NCI-H1105 (cell line): ENCODE results near the gene FAM184B.

Experiments used
- DNase-seq: peaks from one replicate; lab custom pipeline; 2025; lab: John Stamatoyannopoulos, UW

Gene FAM184B

DNA sequence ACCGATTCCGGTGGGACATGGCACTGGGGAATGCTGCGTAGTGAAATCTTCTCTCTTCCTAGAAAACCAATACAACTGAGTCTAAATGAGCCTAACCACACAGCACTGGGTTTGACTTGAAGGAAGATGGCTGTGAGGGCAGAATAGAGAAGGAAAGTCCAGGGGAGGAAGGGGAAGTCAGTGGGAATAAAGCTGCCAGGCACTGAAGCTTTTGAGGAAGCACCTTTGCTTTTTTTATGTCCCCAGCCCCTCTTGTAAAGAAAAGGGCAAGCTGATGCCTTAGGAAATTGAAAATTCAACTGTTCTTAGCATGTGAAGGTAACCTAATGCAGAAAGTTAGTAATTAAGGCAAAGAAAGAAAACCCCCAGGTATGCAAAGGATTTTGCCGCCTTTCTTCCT is 146.4 kb downstream of the FAM184B start:
- no peak for DNase-seq

DNA sequence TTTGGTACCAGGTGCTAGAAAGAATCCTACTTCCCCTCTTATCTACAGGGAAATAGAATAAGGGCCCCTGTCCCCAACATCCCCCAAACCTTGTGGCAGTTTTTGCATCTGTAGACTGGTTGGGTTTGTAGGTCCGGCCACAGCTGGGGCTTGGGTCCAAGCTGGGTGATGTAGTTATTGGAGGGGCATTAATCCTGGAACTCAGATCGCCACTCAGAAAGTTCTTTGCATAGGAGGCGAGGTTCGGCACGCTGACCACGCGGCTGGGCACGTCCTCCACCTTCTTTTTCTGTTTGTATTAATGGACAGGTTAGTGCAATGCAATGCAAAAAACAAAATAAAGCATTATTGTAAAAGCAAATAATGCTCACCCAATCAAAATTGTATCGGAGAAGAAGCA is 147.8 kb downstream of the FAM184B start:
- no peak for DNase-seq

DNA sequence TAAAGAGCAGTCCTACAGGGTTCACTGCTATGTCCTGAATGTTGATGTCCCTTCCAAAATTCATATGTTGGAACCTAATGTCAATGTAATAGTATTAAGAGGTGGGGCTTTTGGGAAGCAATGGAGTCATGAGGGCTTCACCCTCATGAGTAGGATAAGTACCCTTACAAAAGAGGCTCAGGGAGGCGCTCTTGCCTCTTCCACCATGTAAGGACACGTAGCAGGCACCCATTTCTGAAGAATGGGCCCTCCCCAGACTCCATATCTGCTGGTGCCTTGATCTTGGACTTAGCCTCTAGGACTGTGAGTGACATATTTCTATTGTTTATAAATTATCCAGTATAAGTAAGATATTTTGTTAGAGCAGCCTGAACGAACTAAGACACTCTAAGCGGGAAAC is 151.2 kb downstream of the FAM184B start:
- DNase-seq: no peak

DNA sequence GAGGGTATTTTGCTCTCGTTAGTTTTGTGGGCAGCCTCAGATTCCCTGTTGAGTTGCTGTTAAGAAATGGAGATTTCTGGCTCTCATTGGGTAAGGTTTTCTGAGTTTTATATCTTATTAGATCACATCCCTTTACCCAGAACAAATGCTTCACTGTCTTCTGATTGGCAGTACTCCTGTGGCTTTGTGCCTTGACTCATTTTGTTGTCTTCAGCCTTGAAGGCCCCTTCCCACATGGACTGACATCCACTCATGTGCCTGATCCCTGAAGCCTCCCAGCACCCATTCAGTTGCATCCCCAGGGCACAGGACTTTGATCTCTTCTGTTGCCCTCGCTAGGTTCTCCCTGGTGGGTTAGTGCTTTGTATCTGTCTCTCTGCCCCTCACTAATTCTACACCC is 156.6 kb downstream of the FAM184B start:
- DNase-seq: no peak

DNA sequence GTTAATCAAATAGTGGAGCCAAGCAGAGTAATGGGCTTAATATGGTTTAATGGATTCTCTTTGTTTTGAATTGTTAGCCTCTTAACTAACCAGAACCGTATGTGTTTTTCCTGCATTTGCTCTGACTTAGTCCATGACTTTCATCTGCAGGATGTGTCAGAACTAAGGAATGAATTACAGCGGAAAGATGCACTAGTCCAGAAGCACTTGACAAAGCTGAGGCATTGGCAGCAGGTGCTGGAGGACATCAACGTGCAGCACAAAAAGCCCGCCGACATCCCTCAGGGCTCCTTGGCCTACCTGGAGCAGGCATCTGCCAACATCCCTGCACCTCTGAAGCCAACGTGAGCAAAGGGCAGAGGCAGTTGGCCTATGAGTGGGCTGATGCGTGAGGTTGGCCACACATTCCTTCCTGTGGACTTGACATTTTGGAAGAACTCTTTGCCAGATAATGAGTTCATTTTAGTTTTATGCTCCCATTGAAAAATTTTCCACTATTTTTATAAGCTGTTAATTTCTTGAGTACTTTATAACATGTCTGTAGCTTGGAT is 157.9 kb downstream of the FAM184B start:
- no peak for DNase-seq

DNA sequence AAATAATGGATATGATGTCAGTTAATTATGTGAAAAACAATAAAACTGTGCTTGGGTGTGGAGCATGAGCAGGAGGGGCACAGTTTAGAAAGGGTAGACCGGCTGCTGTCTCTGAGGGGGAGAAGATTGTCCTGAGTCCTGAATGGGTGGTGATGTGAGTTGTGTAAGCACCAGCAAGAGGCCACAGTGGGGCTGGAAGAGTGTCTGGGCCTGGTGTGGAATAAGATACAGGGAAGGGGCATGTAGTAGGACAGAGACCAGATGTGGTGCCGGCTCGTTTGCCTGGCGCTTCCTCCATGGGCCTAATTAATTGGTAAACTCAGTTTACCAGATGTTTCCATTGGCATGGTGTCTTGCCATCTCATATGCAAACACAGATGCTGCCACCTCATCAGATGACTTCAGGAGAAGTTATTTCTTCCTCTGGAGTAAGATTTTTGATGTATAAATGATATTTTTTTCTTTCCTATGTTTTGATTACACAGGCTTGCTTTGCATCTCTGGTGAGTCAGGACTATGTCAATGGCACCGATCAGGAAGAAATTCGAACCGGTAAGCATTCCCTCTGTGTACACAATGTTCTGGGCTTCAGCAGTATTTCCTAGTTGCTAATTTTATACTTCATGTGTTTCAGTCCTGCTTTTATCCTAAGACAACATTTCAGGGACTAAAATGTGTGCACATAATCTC is 161.9 kb downstream of the FAM184B start:
- no peak for DNase-seq

DNA sequence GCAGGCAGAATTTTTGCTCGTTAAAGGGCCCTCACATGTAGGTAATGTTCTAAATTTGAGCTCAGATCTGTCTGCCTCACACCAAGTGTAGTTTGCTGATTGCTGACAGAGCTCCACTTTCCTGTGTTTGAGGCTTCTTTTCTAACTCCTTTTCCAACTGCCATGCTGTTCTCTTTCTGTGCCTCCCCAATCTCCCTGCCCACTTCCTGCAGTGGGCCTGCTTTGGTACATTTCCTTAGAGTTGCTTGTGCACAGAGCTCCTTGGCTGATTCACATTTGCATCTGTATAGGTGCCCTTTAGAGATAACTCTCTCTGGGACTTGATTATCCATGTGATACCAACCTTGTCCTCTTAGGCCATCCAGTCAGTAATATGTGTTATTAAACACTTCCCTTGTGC is 162.5 kb downstream of the FAM184B start:
- no peak for DNase-seq

DNA sequence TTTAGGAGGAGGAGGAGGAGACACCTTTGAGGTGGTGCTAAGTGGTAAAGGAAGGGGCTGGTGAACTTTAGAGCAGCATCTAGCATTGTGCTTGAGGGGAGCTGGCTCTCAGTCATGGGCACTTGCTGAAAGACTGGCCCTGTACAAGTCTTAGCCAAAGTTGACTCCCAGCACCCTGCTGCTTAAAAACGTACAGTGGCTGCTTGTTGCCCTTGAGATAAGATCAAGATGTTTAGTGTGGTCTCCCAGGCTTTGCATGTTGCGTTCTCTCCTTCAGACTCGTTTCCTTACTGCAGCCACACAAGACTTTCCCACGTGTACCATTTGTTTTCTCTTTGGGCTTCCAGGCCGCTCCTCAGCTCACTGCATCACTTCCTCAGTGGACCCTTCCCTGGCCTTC is 165.1 kb downstream of the FAM184B start:
- no peak for DNase-seq

DNA sequence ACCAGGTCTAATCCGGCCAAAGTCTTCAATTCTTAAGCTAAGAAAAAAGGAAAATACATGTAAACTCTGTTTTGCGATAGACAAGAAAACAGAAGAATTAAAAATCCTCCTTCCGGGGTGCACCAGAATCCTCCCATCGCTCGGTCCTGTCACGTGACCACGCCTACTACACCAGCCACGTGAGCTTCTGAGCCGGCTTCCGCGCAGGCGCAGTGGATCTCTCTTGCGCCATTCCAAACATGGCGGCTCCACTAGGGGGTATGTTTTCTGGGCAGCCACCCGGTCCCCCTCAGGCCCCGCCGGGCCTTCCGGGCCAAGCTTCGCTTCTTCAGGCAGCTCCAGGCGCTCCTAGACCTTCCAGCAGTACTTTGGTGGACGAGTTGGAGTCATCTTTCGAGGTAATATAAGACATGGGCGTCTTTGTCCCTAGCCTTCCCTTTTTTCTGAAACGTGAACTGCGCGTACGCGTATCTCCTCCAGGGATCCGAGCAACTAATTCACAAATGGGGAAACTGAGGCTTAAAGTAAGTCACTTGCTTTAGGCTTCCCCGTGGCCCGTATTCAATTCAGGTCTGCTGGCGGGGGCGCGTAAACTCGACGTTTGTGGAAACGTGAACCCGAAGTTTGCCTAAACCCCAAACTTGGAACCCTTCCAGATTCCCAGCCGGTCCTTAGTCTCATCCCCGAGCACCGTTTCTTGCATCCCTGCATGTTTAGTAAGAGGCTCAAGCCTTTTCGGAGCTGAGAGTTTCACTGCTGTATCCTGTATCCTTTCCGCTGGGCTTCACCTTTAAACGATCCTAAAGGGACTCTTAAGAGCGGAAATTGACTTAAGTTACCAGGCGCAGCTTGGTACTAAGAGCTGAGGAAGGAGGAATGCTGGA is 166.8 kb downstream of the FAM184B start, which contains the start of gene MED28:
TSS of gene MED28 (plus strand) at position 226 of the 884 bp plus-strand sequence. CDS start at position 240, 14 bp downstream.
- peak; percentile 82 for DNase-seq

DNA sequence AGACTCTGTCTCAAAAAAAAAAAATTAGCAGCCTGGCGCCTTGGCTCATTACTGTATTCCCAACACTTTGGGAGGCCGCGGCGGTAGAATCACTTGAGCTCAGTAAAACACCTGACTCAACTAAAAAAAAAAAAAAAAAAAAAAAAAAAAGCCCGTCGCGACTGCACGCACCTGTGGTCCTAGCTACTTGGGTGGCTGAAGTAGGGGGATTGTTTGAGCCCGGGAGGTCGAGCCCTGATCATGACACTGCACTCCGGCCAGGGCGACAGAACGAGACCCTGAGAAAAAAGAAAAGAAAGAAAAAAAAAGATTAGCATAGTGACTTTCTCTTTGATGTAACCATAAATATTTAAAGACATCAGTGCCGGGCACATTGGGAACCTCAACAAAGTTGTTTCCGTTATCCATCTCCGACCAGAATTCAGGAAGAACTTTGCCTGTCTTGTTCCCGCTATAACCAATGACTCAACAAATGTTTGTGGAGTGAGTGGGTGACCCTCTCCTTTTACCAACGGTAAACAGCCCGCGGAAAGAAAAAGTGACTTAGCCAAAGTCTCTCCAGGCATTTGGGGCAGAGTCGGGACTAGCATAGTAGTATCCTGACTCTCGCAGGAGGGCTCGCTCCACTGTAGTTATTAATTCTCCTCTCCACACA is 167.5 kb downstream of the FAM184B start:
- DNase-seq: peak; percentile 24

DNA sequence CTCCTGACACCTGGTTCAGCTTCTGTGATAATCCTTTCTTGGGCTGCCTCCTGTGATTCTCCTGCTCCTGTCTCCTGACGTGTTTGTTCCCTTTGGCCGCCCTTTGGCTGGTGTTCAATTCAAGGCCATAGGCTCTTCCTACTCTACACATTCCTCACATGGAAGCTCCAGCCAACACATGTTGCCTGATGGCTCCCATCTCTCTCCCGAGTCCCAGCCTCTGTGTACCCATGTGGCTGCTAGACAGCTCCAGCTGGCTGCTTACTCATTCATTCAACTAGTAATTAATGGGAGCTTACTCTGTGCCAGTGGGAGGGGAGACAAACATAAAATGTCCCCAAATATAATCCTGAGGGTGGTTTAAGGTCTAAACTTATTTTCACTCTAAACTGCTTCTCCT is 176.2 kb downstream of the FAM184B start:
- no peak for DNase-seq

DNA sequence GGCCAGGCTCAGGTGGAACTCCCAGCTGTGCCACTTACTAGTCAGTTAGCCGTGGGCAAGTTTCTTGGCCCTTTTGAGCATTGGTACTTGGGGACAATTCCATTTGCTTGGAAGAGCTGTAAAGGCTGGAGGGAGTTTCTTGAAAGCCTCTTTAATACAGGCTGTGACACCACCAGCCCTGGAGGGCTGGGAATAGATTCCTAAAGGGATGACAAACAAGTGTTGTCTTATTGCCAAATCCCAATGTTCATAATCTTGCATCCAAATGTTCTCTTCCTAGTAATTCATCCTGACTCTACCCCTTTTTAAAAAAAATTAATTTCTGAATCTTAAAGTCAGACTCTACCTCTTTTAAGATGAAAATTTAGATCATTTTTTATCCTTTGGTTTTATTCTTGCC is 181.6 kb downstream of the FAM184B start:
- DNase-seq: no peak

DNA sequence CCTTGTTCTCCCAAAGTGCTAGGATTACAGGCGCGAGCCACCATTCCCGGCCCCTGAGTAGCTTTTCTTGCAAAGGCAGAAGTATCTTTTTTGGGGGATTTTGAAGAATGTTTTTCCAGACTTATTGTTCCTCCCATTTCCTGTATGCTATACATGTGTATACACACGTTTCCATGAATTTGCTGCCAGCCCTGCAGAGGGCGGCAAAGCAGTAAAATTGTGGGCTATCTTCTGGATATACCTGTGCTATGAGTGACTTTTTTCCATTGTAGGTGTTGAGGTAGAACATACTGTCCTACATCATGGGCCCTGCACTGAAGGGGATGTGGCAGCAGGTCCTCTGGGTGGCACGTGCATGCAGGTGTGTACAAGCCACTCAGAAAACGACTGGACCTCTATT is 183.9 kb downstream of the FAM184B start:
- no peak for DNase-seq

DNA sequence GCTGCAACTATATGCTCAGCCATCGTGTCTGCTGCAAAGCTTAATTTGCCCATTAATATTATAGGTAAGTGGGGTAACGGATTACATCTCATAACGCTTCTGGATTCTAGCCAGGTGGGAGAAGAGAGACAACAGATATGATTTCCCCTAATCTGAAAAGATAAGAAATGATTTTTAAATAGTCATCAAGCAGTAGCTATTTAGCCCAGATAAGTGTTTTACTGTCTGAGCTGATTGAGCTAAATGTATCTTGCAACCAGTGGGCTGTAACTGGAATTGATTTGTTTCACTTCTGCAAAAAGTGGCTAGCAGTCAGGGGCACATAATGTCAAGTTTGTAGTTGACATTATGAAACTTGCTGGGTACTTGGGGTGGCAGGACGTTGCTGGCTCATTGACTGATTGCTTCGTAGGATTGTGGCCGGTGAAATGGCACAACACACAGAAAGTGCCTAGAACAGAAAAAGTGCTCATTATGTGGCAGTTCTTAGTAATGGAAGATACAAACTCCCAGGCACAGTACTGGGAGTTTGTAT is 185.9 kb downstream of the FAM184B start:
- DNase-seq: no peak

DNA sequence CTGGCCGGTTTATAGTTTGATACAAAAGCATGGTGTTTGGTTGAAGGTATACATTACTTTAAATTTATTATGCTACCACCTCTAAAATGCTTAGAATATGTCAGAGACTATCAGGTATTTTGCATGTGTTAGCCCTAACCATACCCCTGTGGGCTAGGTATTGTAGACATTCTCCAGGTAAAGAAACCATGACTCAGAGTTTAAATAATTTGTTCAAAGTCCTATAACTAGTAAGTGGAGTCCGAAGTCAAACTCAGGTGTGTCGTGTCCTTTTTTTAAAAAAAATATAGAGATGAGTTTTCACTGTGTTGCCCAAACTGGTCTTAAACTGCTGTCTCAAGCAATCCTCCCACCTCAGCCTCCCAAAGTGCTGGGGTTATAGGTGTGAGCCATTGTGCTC is 192.1 kb downstream of the FAM184B start:
- no peak for DNase-seq

DNA sequence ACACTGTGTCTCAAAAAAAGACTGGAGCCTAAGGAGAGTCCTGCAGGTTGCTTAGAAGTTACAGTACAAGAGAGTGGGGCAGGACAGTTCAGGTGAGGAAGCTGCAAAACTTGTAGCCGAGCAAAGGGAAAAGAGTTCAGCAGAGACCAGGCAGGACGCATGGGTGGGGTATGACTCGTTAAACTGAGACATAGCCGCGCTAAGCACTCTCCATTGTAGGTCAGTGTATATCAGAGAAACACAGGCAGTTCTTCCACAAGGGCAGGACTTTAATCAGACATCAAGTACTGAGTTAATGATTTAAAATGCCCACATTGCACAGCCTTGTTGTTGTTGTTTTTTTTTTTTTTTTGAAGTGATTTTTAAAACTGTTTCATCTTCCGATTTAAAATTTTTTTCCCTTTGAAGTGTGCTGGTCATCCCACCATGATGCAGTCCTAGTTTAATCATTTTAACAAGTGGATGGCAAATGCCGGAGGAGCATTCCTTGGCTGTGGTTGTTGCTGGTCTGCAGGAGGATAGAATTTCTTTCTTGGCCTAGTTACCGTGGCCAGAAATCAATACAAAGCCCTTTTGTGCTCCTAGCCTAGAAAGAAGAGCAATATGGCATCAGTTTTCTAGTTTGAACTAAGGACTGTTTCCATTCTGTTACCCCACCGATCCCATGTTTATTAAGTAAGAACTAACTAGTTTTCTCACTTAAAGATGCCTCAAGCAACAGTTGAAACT is 194.2 kb downstream of the FAM184B start:
- DNase-seq: no peak

DNA sequence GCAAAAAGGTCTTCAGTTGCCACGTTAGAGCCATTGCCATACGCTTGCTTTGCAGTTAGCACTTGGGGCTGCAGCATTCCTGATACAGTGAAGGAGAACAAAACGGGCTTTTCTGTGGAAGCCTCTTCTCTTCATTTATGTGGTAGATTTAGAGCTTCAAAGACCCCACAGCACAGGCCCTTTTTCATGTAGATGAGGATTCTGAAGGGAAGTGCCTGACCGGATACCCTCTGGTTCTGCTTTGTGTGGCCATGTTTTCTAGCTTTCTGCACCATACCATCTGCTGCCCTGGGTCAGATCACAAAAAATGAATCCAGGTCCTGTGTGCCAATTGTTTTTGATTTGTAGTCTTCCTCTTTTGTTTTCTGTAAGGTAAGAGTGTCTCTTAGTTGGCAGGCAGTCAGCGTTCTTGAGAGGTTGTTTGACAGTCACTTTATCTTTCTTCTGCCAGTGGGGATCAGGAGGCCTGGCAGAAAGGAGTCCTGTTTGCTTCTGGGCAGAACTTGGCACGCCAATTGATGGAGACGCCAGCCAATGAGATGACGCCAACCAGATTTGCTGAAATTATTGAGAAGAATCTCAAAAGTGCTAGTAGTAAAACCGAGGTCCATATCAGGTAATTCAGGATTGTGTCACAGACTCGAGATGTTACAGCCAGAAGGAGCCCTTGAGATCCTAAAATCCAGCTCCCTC is 196.8 kb downstream of the FAM184B start:
- no peak for DNase-seq

DNA sequence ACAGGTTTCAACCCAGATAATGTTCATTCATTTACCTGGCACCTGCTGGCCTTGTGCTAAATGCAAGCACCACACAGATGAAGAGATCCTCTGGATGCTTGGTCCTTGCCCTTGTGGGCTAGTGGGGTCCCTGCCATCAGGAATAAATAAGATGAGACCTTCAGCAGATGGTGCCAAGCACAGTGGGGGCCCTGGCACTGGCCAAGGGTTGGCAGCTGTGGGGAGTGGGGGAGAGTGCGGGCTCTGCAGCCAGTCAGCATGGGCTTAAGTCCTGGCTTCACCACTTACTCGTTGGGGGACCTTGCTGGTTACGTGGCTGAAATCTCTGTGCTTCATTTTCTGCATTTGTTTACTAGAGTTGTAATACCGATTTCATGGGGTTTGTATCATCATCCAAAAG is 197.5 kb downstream of the FAM184B start:
- no peak for DNase-seq

DNA sequence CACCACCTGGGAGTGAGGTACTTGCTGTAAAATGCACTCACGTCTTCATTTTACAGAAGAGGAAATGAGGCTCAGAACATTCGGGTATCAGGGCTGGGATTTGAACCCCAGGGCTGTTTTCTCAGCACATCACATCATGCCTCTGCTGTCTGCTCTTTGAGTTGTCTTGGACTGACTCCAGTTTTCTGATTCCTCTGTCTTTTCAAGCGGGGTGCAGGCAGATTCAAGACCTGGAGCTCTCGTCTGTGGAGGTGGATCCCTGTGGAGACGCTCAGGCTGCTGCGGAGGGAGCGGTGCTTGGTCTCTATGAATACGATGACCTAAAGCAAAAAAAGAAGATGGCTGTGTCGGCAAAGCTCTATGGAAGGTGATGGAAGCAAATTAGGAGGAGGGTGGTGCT is 198.1 kb downstream of the FAM184B start:
- no peak for DNase-seq

DNA sequence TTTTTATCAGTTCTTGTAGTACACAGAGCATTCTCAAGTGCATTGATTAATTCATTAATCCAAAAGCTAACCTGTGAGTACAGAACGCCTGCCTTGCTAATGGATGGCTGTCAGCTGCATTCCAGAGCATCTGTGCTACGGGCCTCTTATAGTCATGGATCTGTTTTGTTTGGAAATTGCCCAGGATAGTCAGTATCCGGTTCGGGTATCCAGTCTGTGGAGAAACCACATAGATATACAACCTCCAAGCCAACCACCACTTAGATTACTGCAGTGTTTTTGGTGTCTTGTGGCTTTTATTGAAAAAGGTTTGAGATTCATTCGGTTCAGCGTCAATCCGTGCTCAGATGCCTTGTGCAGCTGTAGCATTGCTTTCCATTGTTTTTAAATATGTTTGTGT is 200.5 kb downstream of the FAM184B start:
- no peak for DNase-seq
